HL-60 (cell line): ENCODE measurements around the gene MROH2A.

Experiments used
- DNase-seq, 2 experiments: peaks; one replicate each; pipeline ENCODE4 v3.0.0-alpha.2; 2010 to 2020; ENCODE audit warnings: low read depth in 1 of 2, low spot score in 1 of 2
- H3K27ac ChIP-seq: fragments of 250-450 bp; sonication (Bioruptor Pico); replicated peaks from 2 replicates; pipeline ENCODE4 v1.5.1; 2020; ENCODE audit warnings: mild to moderate bottlenecking, moderate library complexity
- H3K27me3 ChIP-seq: fragments of 250-450 bp; sonication (Bioruptor Pico); 2 replicates; pipeline ENCODE4 v1.5.1; 2021; ENCODE audit warnings: mild to moderate bottlenecking, moderate library complexity; ENCODE audit not compliant: insufficient read depth, poor library complexity, severe bottlenecking
- H3K4me3 ChIP-seq: replicated peaks from 2 replicates; pipeline ENCODE4 v1.5.1; 2011; ENCODE audit warnings: mild to moderate bottlenecking, control low read depth, low read length; ENCODE audit not compliant: insufficient read depth
- CTCF ChIP-seq: IDR thresholded peaks from one replicate; pipeline ENCODE4 v1.5.1; 2011; ENCODE audit warnings: low read length, control low read depth, inconsistent platforms; ENCODE audit not compliant: insufficient read depth
- GABPA ChIP-seq: IDR thresholded peaks from 2 replicates; pipeline ENCODE4 v1.6.1; 2012; ENCODE audit warnings: low read depth
- POLR2AphosphoS5 ChIP-seq: IDR thresholded peaks from 2 replicates; pipeline ENCODE4 v1.6.1; 2012; ENCODE audit warnings: low read depth
- REST ChIP-seq: IDR thresholded peaks from 2 replicates; pipeline ENCODE4 v1.6.1; 2012; ENCODE audit warnings: low read depth; ENCODE audit not compliant: insufficient replicate concordance
- SPI1 ChIP-seq: IDR thresholded peaks from 2 replicates; pipeline ENCODE4 v1.6.1; 2012; ENCODE audit warnings: low read depth, mild to moderate bottlenecking, borderline replicate concordance

MROH2A gene

GRCh38 chr2:233821709-233822100 lies 43.6 kb downstream of the MROH2A start:
- no peak for TF ChIP-seq POLR2AphosphoS5
- no peak for TF ChIP-seq SPI1
- TF ChIP-seq CTCF, result no peak
- TF ChIP-seq REST, result no peak

GRCh38 chr2:233822101-233822771 lies 44.1 kb downstream of the MROH2A start:
- Histone ChIP-seq H3K27ac (no peak overlapping the region), H3K4me3 (no peak overlapping the region), H3K27me3 (no peaks in the 10 kb centered on the region)
- TF ChIP-seq POLR2AphosphoS5 (no peak), GABPA (no peak), SPI1 (no peak), REST (no peak), CTCF (no peak)
- DNase-seq, result no peak

More at GRCh38 chr2:233821709-233822100, 43.6 kb downstream of the MROH2A start:
- Histone ChIP-seq H3K4me3 (no peak overlapping the region), H3K27me3 (no peaks in the 10 kb centered on the region), H3K27ac (no peak overlapping the region)
- no peak for DNase-seq

- TF ChIP-seq GABPA (no peak), REST (no peak), POLR2AphosphoS5 (no peak), SPI1 (no peak)
- no peak overlapping the region for H3K27ac ChIP-seq
- DNase-seq, result peak in 1 of 2 experiments; percentile 26
- no peak overlapping the region for H3K4me3 ChIP-seq
- H3K27me3 ChIP-seq, result no peaks in the 10 kb centered on the region
Observed at GRCh38 chr2:233822781-233823730, 44.9 kb downstream of the MROH2A start.
